Vagina (tissue), 2 donors: ENCODE data around the gene PHKB.
A peak's percentile ranks its signal among the peaks of the same experiment; 100 is the strongest.

Experiments used
- POLR2A ChIP-seq, 2 donors: fragments of 450-650 bp; IDR thresholded peaks; one replicate each; pipeline ENCODE4 v1.6.1; 2017; ENCODE audit warnings: antibody characterized with exemption in 2 of 2, mild to moderate bottlenecking in 2 of 2, moderate library complexity in 2 of 2
- POLR2AphosphoS5 ChIP-seq, 2 donors: sonication (generic); formaldehyde crosslinking; IDR thresholded peaks; one replicate each; pipeline ENCODE4 v1.9.0; 2017; ENCODE audit warnings: antibody characterized with exemption in 2 of 2, mild to moderate bottlenecking in 2 of 2, low read depth in 1 of 2; ENCODE audit not compliant: insufficient read depth in 1 of 2
- TF ChIP-seq, protein P1 (sequence below), 3 experiments: fragments of 450-650 bp in 2 of 3; fragments of 200-600 bp in 1 of 3; sonication (generic) in 1 of 3; IDR thresholded peaks; one replicate each; pipeline ENCODE4 v1.5.1; 2017 to 2019; ENCODE audit warnings: antibody characterized with exemption in 3 of 3, mild to moderate bottlenecking in 2 of 3, moderate library complexity in 2 of 3

DNA sequence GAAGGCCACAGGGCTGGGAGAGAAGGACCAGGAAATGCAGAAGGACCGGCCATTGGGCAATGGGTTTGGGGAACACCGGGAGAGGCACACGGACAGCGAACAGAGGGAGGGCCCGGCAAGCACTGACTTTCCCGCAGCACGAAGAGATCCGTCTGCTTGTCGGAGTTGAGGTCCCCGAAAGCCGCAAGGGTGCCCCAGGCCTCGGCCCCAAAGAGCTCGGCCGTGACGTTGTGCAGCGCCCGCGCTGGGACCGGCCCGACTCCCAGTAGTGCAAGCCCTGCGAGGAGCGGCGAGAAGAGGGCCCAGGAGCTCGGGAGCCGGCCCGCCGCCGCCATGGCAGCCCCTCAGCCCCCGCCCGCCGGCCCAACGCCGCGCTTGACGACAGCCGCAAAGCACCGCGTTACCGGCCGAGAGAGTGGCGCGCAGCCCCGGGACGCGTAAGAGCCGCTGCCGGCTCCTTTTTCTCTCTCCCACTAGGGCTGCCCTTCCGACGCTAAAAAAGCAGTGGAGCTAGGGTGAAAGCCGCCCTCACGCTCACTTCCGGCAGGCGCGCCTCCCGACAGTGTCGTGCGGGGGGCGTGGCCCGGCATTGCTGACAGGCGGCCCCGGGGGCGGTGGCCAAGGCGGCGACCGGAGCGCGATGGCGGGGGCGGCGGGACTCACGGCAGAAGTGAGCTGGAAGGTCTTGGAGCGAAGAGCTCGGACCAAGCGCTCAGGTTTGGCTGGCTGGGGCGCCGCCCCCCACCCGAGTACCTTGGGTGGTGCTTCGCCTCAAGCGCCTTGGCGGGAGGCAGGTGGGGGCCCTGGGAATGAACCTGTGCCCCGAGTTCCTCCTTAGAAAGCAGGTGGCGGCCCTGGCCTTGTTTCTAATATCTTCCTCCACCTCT is at the start of gene PHKB, which contains the start of gene ITFG1:
- TF ChIP-seq, protein P1, sequence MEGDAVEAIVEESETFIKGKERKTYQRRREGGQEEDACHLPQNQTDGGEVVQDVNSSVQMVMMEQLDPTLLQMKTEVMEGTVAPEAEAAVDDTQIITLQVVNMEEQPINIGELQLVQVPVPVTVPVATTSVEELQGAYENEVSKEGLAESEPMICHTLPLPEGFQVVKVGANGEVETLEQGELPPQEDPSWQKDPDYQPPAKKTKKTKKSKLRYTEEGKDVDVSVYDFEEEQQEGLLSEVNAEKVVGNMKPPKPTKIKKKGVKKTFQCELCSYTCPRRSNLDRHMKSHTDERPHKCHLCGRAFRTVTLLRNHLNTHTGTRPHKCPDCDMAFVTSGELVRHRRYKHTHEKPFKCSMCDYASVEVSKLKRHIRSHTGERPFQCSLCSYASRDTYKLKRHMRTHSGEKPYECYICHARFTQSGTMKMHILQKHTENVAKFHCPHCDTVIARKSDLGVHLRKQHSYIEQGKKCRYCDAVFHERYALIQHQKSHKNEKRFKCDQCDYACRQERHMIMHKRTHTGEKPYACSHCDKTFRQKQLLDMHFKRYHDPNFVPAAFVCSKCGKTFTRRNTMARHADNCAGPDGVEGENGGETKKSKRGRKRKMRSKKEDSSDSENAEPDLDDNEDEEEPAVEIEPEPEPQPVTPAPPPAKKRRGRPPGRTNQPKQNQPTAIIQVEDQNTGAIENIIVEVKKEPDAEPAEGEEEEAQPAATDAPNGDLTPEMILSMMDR (IDR thresholded peaks at IDR 0.05): no peak
- TF ChIP-seq POLR2AphosphoS5 (IDR thresholded peaks at IDR 0.05; ENCODE audit: insufficient read depth in 1 of 2, low read depth in 1 of 2) (peak; percentile 67 to 73), POLR2A (IDR thresholded peaks at IDR 0.05) (no peak)
